OCI-LY7 (cell line): ENCODE results near the gene LONP2. TPM values are rescaled to one million over a fixed set of nuclear protein-coding genes. Genes with fewer than 3 reads are reported as not detected.

Experiments used
- BruUV-seq: library from RNA; stranded (reverse); fragments of 400-500 nt; replicated peaks from 2 replicates; lab custom pipeline; 2021; lab: Mats Ljungman, UMichigan
- CTCF ChIA-PET: fragments of 300-600 bp; sonication (Branson Sonifier 250); formaldehyde crosslinking; loops from one replicate; lab custom pipeline; 2022; ENCODE audit warnings: antibody characterized with exemption; ENCODE audit not compliant: unreplicated experiment; lab: Charles Lee
- POLR2A ChIA-PET: fragments of 300-600 bp; sonication (Branson Sonifier 250); formaldehyde crosslinking; loops from one replicate; lab custom pipeline; 2022; ENCODE audit warnings: antibody characterized with exemption; lab: Charles Lee
- DNase-seq: peaks from one replicate; pipeline ENCODE4 v3.0.0-alpha.2; 2015; ENCODE audit warnings: low spot score
- H2AFZ ChIP-seq: fragments of 200-600 bp; sonication (generic), shearing (Covaris generic); 2 replicates; pipeline ENCODE4 v1.6.1; 2014; ENCODE audit warnings: mild to moderate bottlenecking, antibody characterized with exemption, low read length, moderate library complexity
- H3K27ac ChIP-seq: fragments of 200-600 bp; sonication (generic); 2 replicates; pipeline ENCODE4 v1.5.1; 2014; ENCODE audit warnings: mixed run types, low read depth, mild to moderate bottlenecking, moderate library complexity, low read length, inconsistent platforms; ENCODE audit not compliant: poor library complexity, severe bottlenecking
- H3K36me3 ChIP-seq: fragments of 200-600 bp; sonication (generic); 2 replicates; pipeline ENCODE4 v1.6.1; 2014; ENCODE audit warnings: mild to moderate bottlenecking, antibody characterized with exemption, low read length, moderate library complexity, mixed read lengths; ENCODE audit not compliant: insufficient read depth
- H3K4me1 ChIP-seq: fragments of 200-600 bp; sonication (generic); 2 replicates; pipeline ENCODE4 v1.5.1; 2014; ENCODE audit warnings: mild to moderate bottlenecking, low read length; ENCODE audit not compliant: insufficient read depth, poor library complexity, severe bottlenecking
- H3K4me2 ChIP-seq: fragments of 200-600 bp; sonication (generic); 2 replicates; pipeline ENCODE4 v1.6.1; 2014; ENCODE audit warnings: mild to moderate bottlenecking, low read length
- H3K4me3 ChIP-seq: fragments of 200-600 bp; sonication (generic); 2 replicates; pipeline ENCODE4 v1.5.1; 2014; ENCODE audit warnings: mild to moderate bottlenecking, low read depth, low read length; ENCODE audit not compliant: poor library complexity, severe bottlenecking
- H3K79me2 ChIP-seq: fragments of 200-600 bp; sonication (generic); 2 replicates; pipeline ENCODE4 v1.6.1; 2016; ENCODE audit warnings: low read depth, mild to moderate bottlenecking, low read length, moderate library complexity, mixed read lengths; ENCODE audit not compliant: insufficient read depth
- H3K9me2 ChIP-seq: fragments of 200-600 bp; sonication (generic); 2 replicates; pipeline ENCODE4 v1.6.1; 2016; ENCODE audit warnings: mild to moderate bottlenecking, low read length, mixed read lengths; ENCODE audit not compliant: insufficient read depth
- H3K9me3 ChIP-seq: fragments of 200-600 bp; sonication (generic); 2 replicates; pipeline ENCODE4 v1.6.1; 2014; ENCODE audit warnings: mild to moderate bottlenecking, mixed run types, low read length, mixed read lengths
- H4K20me1 ChIP-seq: fragments of 200-600 bp; sonication (generic); 2 replicates; pipeline ENCODE4 v1.6.1; 2014; ENCODE audit warnings: mild to moderate bottlenecking, antibody characterized with exemption, low read length, moderate library complexity, mixed read lengths; ENCODE audit not compliant: insufficient read depth
- EZH2phosphoT487 ChIP-seq: fragments of 200-600 bp; sonication (generic); IDR thresholded peaks from 2 replicates; pipeline ENCODE4 v1.6.1; 2018; ENCODE audit warnings: low read depth, borderline replicate concordance, mild to moderate bottlenecking, mixed run types, antibody characterized with exemption, low read length, moderate library complexity, mixed read lengths
- intact Hi-C: fragments of 100-400 bp; cut with micrococcal nuclease; formaldehyde crosslinking; loops from one replicate; pipeline ENCODE4 v1.10.0; 2022; ENCODE audit not compliant: unreplicated experiment
- total RNA-seq, 2 experiments: library from RNA; depleted of rRNA in 1 of 2; stranded (reverse); fragments of >200 nt in 1 of 2; shearing (Covaris generic) in 1 of 2; gene quantifications; 2 replicates each; pipeline ENCODE4 v1.2.3, GENCODE V29; 2014 to 2022
- TF ChIP-seq, protein P1 (sequence below): fragments of 200-600 bp; sonication (generic); conservative IDR thresholded peaks from 2 replicates; pipeline ENCODE4 v1.5.1; 2014; ENCODE audit warnings: mild to moderate bottlenecking, antibody characterized with exemption, low read length, moderate library complexity, mixed read lengths

LONP2 gene
- total RNA-seq, 2 experiments from 2014 or later: 13.0 to 23.3 TPM

- peaks cover 18% of the 10 kb centered on the region for H3K4me1 ChIP-seq
- no peaks in the 10 kb centered on the region for H3K9me2 ChIP-seq
- H3K36me3 ChIP-seq: peaks cover 26% of the 10 kb centered on the region; the same call in 1 of the 2 replicates
- no peak for TF ChIP-seq EZH2phosphoT487
- TF ChIP-seq, protein P1, sequence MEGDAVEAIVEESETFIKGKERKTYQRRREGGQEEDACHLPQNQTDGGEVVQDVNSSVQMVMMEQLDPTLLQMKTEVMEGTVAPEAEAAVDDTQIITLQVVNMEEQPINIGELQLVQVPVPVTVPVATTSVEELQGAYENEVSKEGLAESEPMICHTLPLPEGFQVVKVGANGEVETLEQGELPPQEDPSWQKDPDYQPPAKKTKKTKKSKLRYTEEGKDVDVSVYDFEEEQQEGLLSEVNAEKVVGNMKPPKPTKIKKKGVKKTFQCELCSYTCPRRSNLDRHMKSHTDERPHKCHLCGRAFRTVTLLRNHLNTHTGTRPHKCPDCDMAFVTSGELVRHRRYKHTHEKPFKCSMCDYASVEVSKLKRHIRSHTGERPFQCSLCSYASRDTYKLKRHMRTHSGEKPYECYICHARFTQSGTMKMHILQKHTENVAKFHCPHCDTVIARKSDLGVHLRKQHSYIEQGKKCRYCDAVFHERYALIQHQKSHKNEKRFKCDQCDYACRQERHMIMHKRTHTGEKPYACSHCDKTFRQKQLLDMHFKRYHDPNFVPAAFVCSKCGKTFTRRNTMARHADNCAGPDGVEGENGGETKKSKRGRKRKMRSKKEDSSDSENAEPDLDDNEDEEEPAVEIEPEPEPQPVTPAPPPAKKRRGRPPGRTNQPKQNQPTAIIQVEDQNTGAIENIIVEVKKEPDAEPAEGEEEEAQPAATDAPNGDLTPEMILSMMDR: no peak
- no peak for DNase-seq
- no peak overlapping the region for H3K27ac ChIP-seq
- no peak overlapping the region for H3K4me3 ChIP-seq
- H3K9me3 ChIP-seq: no peaks in the 10 kb centered on the region
- intact Hi-C loops: no loop called here
- CTCF ChIA-PET: no interaction called here
- BruUV-seq: no TSS peak
- POLR2A ChIA-PET: interaction anchor here (0.9 to 1.0 kb wide), 2 partner anchors 16 to 18 kb away, joined by 4 read pairs; no protein-coding TSS in a partner anchor
- H3K79me2 ChIP-seq: peaks cover 66% of the 10 kb centered on the region
- no peak overlapping the region for H3K4me2 ChIP-seq
- no peak overlapping the region for H2AFZ ChIP-seq
- peaks cover 31% of the 10 kb centered on the region for H4K20me1 ChIP-seq
Measured at GRCh38 chr16:48361540-48362144, 117.5 kb downstream of the LONP2 start.

DNA sequence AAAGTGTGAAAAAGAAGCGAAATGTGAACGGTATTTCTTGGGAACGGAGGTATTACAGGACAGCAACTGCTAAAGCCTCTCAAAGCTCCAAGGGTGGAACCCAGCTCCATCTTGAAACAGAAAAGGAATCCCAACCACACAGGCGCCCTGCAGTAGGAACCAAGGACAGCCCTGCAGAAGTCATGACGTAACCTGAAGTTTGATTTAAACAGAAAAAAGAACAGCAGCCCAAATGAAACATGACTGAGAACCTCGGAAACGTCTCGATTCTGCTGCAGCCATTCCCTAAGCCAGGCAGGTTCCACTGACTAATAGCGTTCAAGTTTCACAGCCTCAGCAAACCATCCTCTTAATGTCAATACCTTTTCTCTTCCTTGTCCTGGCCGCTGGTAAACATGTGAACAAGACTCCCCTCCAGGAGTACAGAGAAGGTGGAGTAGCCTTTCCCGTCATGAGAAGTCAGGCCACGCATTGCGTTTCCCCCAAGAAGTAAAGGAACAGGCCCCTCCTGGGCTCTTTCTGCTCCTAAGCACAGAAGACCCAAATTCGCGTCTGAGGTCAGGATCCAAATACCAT is 121.0 kb downstream of the LONP2 start:
- Histone ChIP-seq H3K4me3 (no peak overlapping the region), H3K36me3 (peaks cover 12% of the 10 kb centered on the region; the same call in 1 of the 2 replicates), H4K20me1 (peaks cover 37% of the 10 kb centered on the region), H3K79me2 (peaks cover 88% of the 10 kb centered on the region), H3K4me2 (peak overlapping the region; percentile 57; the same call in 1 of the 2 replicates), H3K27ac (no peak overlapping the region), H2AFZ (no peak overlapping the region), H3K9me3 (no peaks in the 10 kb centered on the region), H3K9me2 (no peaks in the 10 kb centered on the region), H3K4me1 (peaks cover 27% of the 10 kb centered on the region)
- ChIA-PET CTCF (interaction anchor here (0.9 kb wide), 1 partner anchor 11 kb away, joined by 3 read pairs; no protein-coding TSS in a partner anchor), POLR2A (interaction anchor here (0.6 to 1.3 kb wide), 3 partner anchors 10 to 201 kb away, joined by 3 read pairs; no protein-coding TSS in a partner anchor)
- intact Hi-C loops: no loop called here
- TF ChIP-seq, protein P1: no peak
- no peak for TF ChIP-seq EZH2phosphoT487
- no peak for DNase-seq
- BruUV-seq: no TSS peak
